ENCODE results near the gene APOLD1.

Gene APOLD1

GRCh38 chr12:12786351-12786705 lies 869 bp downstream of the APOLD1 start:
- DNase-seq (ENCODE audit: extremely low read depth, low read depth) = no peak
- TF ChIP-seq CTCF (IDR thresholded peaks at IDR 0.05; ENCODE audit: low read depth, low read length) = no peak

DNA sequence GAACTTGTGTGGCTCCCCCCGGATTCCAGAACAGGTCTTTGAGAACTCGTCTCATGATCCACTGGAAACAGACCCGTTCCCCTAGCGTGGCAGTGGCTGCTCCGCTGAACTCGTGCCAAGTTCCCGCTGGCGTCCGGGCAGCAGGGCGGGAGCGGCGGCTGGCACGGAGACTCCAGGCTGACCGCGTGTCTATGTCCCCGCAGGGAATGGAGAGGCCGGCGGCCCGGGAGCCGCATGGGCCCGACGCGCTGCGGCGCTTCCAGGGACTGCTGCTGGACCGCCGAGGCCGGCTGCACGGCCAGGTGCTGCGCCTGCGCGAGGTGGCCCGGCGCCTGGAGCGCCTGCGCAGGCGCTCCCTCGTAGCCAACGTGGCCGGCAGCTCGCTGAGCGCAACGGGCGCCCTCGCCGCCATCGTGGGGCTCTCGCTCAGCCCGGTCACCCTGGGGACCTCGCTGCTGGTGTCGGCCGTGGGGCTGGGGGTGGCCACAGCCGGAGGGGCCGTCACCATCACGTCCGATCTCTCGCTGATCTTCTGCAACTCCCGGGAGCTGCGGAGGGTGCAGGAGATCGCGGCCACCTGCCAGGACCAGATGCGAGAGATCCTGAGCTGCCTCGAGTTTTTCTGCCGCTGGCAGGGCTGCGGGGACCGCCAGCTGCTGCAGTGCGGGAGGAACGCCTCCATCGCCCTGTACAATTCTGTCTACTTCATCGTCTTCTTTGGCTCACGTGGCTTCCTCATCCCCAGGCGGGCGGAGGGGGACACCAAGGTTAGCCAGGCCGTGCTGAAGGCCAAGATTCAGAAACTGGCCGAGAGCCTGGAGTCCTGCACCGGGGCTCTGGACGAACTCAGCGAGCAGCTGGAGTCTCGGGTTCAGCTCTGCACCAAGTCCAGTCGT lies 1.5 kb downstream of the APOLD1 start:
- peak; percentile 41 for DNase-seq (ENCODE audit: extremely low read depth, low read depth)
- no peak for TF ChIP-seq CTCF (IDR thresholded peaks at IDR 0.05; ENCODE audit: low read depth, low read length)

DNA sequence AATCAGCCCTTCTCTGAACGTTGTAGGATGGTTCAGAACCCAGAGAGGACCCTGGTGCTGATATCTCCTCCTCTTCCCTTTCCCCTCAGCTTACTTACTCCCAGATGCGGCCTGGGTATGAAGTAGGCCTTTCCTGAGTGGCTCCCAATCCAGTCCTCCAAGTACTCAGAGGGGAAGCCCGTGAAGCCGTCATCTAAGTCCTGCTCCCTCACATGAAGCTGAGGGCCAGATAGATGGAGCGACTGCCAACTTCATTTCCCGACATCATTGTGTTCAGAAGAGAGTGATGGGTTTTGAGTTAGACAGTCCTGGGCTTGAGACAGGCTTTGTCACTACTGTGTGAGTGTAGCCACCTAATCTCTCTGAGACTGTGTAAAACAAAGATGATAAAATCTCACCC lies 2.7 kb downstream of the APOLD1 start:
- no peak for TF ChIP-seq CTCF (IDR thresholded peaks at IDR 0.05; ENCODE audit: low read depth, low read length)
- DNase-seq (ENCODE audit: extremely low read depth, low read depth) = no peak

DNA sequence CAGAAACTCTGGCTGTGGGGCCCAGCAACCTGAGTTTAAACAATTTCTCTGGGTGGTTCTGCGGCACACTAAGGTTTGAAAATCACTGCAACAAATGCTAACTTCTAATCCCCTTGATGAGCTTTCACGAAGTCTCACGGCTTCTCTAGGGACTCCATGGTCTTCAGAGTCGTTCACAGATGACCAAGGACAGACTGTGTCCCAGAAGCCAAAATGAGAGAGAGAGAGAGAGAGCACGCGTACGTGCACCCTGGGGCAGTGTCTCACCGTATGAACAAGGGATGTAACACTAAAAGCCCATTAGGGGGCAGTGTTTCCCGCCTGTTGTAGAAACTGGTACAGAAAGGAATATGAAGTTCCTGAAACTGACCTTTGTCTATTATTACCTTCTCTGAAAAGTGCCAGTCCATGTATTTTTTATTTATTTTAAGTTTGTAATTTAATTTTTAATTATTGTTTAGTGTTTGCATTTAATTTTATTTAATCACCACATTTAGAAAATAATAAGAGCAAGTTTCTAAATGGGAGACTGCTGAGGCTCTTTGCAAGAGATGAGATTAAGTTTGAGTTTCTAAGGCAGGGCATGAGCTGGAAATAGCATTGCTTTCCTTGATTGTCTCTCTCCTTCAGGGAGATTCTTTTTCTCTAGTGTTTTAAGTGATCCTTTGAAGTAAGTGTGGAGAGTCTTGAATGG lies 3.4 kb downstream of the APOLD1 start:
- DNase-seq (ENCODE audit: extremely low read depth, low read depth) = peak; percentile 63

GRCh38 chr12:12790956-12791355 lies 5.5 kb downstream of the APOLD1 start:
- no peak for TF ChIP-seq CTCF (IDR thresholded peaks at IDR 0.05; ENCODE audit: low read depth, low read length)
- no peak for DNase-seq (ENCODE audit: extremely low read depth, low read depth)

More for the DNA sequence above, 3.4 kb downstream of the APOLD1 start:
- TF ChIP-seq CTCF (IDR thresholded peaks at IDR 0.05; ENCODE audit: low read depth, low read length) = peak; percentile 72

GRCh38 chr12:12791756-12792369 lies 6.4 kb downstream of the APOLD1 start:
- DNase-seq (ENCODE audit: extremely low read depth, low read depth) = no peak

More at GRCh38 chr12:12791756-12792369, 6.4 kb downstream of the APOLD1 start:
- no peak for TF ChIP-seq CTCF (IDR thresholded peaks at IDR 0.05; ENCODE audit: low read depth, low read length)
